Smooth muscle cell (in vitro differentiated cells): ENCODE data around the gene ARFGEF3. TPM values are rescaled to one million over a fixed set of nuclear protein-coding genes. Genes with fewer than 3 reads are reported as not detected.

Source experiments
- DNase-seq: peaks from one replicate; lab custom pipeline; 2025; ENCODE audit not compliant: unreplicated experiment; lab: John Stamatoyannopoulos, UW
- H2AFZ ChIP-seq: fragments of 200-600 bp; sonication (generic); 2 replicates; pipeline ENCODE4 v1.6.0; 2016; ENCODE audit warnings: antibody characterized with exemption, low read depth, mild to moderate bottlenecking
- H3F3A ChIP-seq: fragments of 200-600 bp; sonication (generic); 2 replicates; pipeline ENCODE4 v1.6.0; 2017; ENCODE audit warnings: antibody characterized with exemption, low read depth
- H3K27ac ChIP-seq: fragments of 200-600 bp; sonication (generic); 2 replicates; pipeline ENCODE4 v1.5.1; 2016; ENCODE audit warnings: low read depth, mild to moderate bottlenecking
- H3K27me3 ChIP-seq: fragments of 200-600 bp; sonication (generic); 2 replicates; pipeline ENCODE4 v1.6.1; 2016; ENCODE audit warnings: low read depth, mild to moderate bottlenecking
- H3K36me3 ChIP-seq: fragments of 200-600 bp; sonication (generic); 2 replicates; pipeline ENCODE4 v1.5.1; 2016; ENCODE audit warnings: low read depth
- H3K4me1 ChIP-seq: fragments of 200-600 bp; sonication (generic); 2 replicates; pipeline ENCODE4 v1.5.1; 2016; ENCODE audit warnings: low read depth
- H3K4me2 ChIP-seq: fragments of 200-600 bp; sonication (generic); 2 replicates; pipeline ENCODE4 v1.6.0; 2016; ENCODE audit warnings: mild to moderate bottlenecking
- H3K4me3 ChIP-seq: fragments of 200-600 bp; sonication (generic); 2 replicates; pipeline ENCODE4 v1.5.1; 2016; ENCODE audit warnings: mild to moderate bottlenecking
- H3K79me2 ChIP-seq: fragments of 200-600 bp; sonication (generic); 2 replicates; pipeline ENCODE4 v1.6.0; 2016; ENCODE audit warnings: low read depth, mild to moderate bottlenecking
- H3K9ac ChIP-seq: fragments of 200-600 bp; sonication (generic); 2 replicates; pipeline ENCODE4 v1.6.0; 2016; ENCODE audit warnings: low read depth
- H3K9me3 ChIP-seq: fragments of 200-600 bp; sonication (generic); replicated peaks from 2 replicates; pipeline ENCODE4 v1.5.1; 2016; ENCODE audit warnings: low read depth
- H4K20me1 ChIP-seq: fragments of 200-600 bp; sonication (generic); 2 replicates; pipeline ENCODE4 v1.6.0; 2016; ENCODE audit warnings: low read depth
- WGBS: methylation state at CpG from one replicate; pipeline ENCODE4 v1.1.7; 2016; ENCODE audit warnings: low lambda C conversion rate; 5-methylcytosine and 5-hydroxymethylcytosine counted together
- polyA plus RNA-seq: library from polyadenylated mRNA; unstranded; fragments of >200 nt; fragmentation: Nextera tagmentation; extraction: Ambion mirVana; gene quantifications from 2 replicates; pipeline ENCODE4 v1.2.1, GENCODE V29; 2016
- total RNA-seq: library from RNA; depleted of rRNA; stranded (reverse); fragments of >200 nt; gene quantifications from 2 replicates; pipeline ENCODE4 v1.2.3, GENCODE V29; 2014
- TF ChIP-seq, protein P1 (sequence below): fragments of 200-600 bp; sonication (generic); IDR thresholded peaks from 2 replicates; pipeline ENCODE4 v1.5.1; 2017; ENCODE audit warnings: borderline replicate concordance, mild to moderate bottlenecking, antibody characterized with exemption; ENCODE audit not compliant: insufficient read depth, poor library complexity, severe bottlenecking

The ARFGEF3 gene
- total and polyA plus RNA-seq, 2 experiments from 2014 or later, result 0.06 to 2.2 TPM

DNA sequence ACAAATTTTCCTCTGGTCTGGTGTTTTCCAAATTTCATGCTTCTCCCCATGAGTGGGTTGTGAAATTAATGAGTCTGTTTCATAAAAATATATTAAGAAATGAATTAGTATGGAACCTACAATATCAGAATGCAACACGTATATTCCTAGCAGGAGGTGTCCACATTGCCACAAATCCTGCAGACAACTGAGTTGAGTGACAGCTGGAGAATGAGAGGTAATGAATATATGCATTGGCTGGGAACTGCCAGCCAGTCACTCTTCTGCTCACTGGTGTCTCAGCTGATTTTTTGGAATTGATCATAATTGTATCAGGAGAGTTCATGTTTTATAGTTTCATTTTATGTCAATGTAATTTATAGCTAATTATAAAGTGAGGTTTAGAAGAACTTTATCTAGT, 6.3 kb upstream of the ARFGEF3 start:
- TF ChIP-seq, protein P1, sequence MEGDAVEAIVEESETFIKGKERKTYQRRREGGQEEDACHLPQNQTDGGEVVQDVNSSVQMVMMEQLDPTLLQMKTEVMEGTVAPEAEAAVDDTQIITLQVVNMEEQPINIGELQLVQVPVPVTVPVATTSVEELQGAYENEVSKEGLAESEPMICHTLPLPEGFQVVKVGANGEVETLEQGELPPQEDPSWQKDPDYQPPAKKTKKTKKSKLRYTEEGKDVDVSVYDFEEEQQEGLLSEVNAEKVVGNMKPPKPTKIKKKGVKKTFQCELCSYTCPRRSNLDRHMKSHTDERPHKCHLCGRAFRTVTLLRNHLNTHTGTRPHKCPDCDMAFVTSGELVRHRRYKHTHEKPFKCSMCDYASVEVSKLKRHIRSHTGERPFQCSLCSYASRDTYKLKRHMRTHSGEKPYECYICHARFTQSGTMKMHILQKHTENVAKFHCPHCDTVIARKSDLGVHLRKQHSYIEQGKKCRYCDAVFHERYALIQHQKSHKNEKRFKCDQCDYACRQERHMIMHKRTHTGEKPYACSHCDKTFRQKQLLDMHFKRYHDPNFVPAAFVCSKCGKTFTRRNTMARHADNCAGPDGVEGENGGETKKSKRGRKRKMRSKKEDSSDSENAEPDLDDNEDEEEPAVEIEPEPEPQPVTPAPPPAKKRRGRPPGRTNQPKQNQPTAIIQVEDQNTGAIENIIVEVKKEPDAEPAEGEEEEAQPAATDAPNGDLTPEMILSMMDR, result no peak
- Histone ChIP-seq H3K9me3 (no peaks in the 10 kb centered on the region), H2AFZ (no peak overlapping the region), H4K20me1 (no peaks in the 10 kb centered on the region), H3K79me2 (no peaks in the 10 kb centered on the region), H3K4me3 (no peak overlapping the region), H3K27ac (no peak overlapping the region), H3F3A (no peaks in the 10 kb centered on the region), H3K36me3 (no peaks in the 10 kb centered on the region), H3K27me3 (peaks cover 39% of the 10 kb centered on the region), H3K9ac (no peak overlapping the region), H3K4me2 (no peak overlapping the region), H3K4me1 (no peaks in the 10 kb centered on the region)
- WGBS, result 83% methylated on average over 1 of the region's 1 CpG
- DNase-seq, result no peak

DNA sequence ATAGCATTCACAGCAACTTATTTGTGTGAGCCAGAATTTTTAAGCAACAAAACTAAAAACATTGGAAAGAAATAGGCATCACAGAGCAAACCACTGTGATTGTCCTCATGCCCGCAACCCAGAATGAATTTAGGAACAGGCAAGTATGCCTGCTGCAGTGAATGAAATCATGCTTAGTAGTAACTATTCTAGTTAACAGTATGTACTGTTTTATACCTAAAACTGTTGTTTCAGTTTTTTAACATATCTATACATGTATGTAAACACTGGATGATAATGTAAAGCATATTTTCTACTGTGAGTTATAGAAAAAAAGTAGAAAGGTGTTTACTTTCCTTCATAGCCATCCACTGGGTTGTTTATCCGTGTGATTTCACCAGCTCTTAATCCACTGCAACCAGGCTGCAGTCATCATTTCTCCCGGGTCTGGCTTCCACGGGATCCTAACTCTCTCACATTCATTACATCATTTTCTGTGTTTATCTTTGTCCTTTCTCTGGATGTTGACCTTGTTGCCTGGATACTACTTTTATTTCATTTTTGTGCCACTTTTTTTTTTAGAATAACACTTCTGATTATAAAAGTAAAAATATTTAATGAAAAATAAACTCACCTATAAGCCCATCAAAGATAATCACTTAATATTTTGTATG, 3.6 kb upstream of the ARFGEF3 start:
- H3F3A ChIP-seq, result no peaks in the 10 kb centered on the region
- no peaks in the 10 kb centered on the region for H3K9me3 ChIP-seq
- no peaks in the 10 kb centered on the region for H3K79me2 ChIP-seq
- H4K20me1 ChIP-seq, result no peaks in the 10 kb centered on the region
- H3K36me3 ChIP-seq, result no peaks in the 10 kb centered on the region
- peaks cover 64% of the 10 kb centered on the region for H3K27me3 ChIP-seq
- no peak overlapping the region for H3K4me2 ChIP-seq
- no peak overlapping the region for H3K27ac ChIP-seq
- WGBS, result 36% methylated on average over 4 of the region's 4 CpGs
- H3K4me3 ChIP-seq, result no peak overlapping the region
- H3K4me1 ChIP-seq, result no peaks in the 10 kb centered on the region
- H3K9ac ChIP-seq, result no peak overlapping the region
- no peak for DNase-seq
- TF ChIP-seq, protein P1, result no peak
- H2AFZ ChIP-seq, result no peak overlapping the region

DNA sequence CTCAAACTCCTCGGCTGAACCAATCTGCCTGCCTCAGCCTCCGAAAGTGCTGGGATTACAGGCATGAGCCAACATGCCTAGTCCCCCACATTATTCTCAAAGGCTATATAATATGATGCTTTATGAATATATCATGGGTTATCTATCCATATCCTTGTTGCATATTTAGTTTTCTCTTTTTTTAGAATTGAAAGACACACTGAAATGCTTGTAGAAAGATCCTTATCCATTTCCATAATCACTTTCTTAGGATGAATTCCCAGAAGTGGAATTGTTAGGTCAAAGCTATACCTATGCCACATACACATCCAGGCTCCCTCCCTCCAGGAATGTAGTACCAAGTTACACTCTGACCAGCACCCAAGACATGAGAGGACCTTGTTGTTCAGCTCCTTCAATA, 2.5 kb upstream of the ARFGEF3 start:
- DNase-seq, result no peak
- no peaks in the 10 kb centered on the region for H3F3A ChIP-seq
- H3K27me3 ChIP-seq, result peaks cover 75% of the 10 kb centered on the region
- H3K36me3 ChIP-seq, result no peaks in the 10 kb centered on the region
- H3K4me3 ChIP-seq, result no peak overlapping the region
- TF ChIP-seq, protein P1, result no peak
- H3K4me1 ChIP-seq, result no peaks in the 10 kb centered on the region
- H2AFZ ChIP-seq, result no peak overlapping the region
- no peak overlapping the region for H3K9ac ChIP-seq
- no peak overlapping the region for H3K4me2 ChIP-seq
- H3K27ac ChIP-seq, result no peak overlapping the region
- H4K20me1 ChIP-seq, result no peaks in the 10 kb centered on the region
- no peaks in the 10 kb centered on the region for H3K79me2 ChIP-seq
- H3K9me3 ChIP-seq, result no peaks in the 10 kb centered on the region
- 88% methylated on average over 2 of the region's 2 CpGs for WGBS
